Activated T-helper 17 cell treated with anti-CD3 and anti-CD28 coated beads, Interleukin-2, amount 50 U/mL, for 72 hours (primary cell): ENCODE measurements around the gene LMOD2. TPM values are rescaled to one million over a fixed set of nuclear protein-coding genes. Genes with fewer than 3 reads are reported as not detected.
"Not testable (repeated sequence)": the region's sequence is repeated elsewhere in the genome, so short reads cannot be mapped to it uniquely, and the experiment has no call there.

Experiments used
- ATAC-seq: fragments of 150-1000 bp; cut with Tn5 transposase; replicated peaks from 2 replicates; pipeline ENCODE4 v1.10.0; 2021; ENCODE audit warnings: mild to moderate bottlenecking, moderate library complexity
- H3K27ac Mint-ChIP-seq: one replicate; pipeline ENCODE4 v1.8.0; 2022; ENCODE audit warnings: mixed read lengths
- H3K27me3 Mint-ChIP-seq: one replicate; pipeline ENCODE4 v1.8.0; 2022; ENCODE audit warnings: mixed read lengths
- H3K36me3 Mint-ChIP-seq: one replicate; pipeline ENCODE4 v1.8.0; 2022; ENCODE audit warnings: low read depth, mild to moderate bottlenecking, mixed read lengths
- H3K4me1 Mint-ChIP-seq: one replicate; pipeline ENCODE4 v1.8.0; 2022; ENCODE audit warnings: mixed read lengths
- H3K4me3 Mint-ChIP-seq: one replicate; pipeline ENCODE4 v1.8.0; 2022; ENCODE audit warnings: mild to moderate bottlenecking, mixed read lengths
- H3K9me3 Mint-ChIP-seq: one replicate; pipeline ENCODE4 v1.8.0; 2022; ENCODE audit warnings: mixed read lengths
- total RNA-seq, 2 donors: library from RNA; stranded (reverse); gene quantifications; one replicate each; pipeline ENCODE4 v1.2.3, GENCODE V29; 2022

The LMOD2 gene
- total RNA-seq, 2 donors from 2014 or later = not detected

DNA sequence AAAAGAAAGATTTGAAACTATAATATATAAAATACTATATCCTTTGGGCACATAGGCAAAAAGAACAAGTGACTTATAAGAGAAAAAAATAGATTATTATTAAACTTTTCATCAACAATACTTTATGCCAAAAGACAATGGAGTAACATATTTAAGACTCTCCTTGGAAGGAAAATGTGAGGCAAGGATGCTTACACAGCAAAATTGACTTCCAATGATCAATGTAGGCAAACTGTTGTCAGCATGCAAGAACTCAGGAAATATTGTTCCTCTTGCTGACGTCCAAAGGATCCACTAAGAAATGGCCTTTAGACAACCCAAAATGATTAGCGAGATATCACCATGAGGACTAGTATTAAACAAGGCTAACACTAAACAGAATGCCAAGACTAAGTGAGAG lies 22.9 kb upstream of the LMOD2 start:
- Mint-ChIP-seq H3K4me3 (no peak overlapping the region), H3K9me3 (no peaks in the 10 kb centered on the region), H3K27me3 (peaks cover 12% of the 10 kb centered on the region), H3K36me3 (no peaks in the 10 kb centered on the region), H3K27ac (no peak overlapping the region), H3K4me1 (no peaks in the 10 kb centered on the region)
- ATAC-seq = no peak

DNA sequence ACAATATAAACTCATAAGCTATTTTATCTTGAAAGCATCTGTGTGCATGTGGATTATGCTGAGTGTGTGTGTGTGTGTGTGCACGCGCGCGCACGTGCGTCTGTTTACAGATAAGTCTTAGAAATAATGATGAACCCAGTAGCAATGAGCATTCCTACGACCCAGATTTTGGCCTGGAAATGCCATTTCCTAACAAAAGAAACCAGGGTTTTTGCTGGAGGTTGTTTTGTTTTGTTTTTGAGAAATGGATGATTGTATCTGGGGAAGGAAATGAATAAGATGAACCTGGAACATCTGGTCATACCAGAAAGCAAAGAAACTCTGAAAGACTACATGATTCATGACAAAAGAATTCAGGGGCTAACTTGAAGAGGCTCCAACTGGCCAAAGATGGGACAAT lies 22.1 kb upstream of the LMOD2 start:
- Mint-ChIP-seq H3K36me3 (no peaks in the 10 kb centered on the region), H3K4me1 (no peaks in the 10 kb centered on the region), H3K27me3 (peaks cover 20% of the 10 kb centered on the region), H3K9me3 (no peaks in the 10 kb centered on the region), H3K27ac (no peak overlapping the region), H3K4me3 (no peak overlapping the region)
- ATAC-seq = no peak

DNA sequence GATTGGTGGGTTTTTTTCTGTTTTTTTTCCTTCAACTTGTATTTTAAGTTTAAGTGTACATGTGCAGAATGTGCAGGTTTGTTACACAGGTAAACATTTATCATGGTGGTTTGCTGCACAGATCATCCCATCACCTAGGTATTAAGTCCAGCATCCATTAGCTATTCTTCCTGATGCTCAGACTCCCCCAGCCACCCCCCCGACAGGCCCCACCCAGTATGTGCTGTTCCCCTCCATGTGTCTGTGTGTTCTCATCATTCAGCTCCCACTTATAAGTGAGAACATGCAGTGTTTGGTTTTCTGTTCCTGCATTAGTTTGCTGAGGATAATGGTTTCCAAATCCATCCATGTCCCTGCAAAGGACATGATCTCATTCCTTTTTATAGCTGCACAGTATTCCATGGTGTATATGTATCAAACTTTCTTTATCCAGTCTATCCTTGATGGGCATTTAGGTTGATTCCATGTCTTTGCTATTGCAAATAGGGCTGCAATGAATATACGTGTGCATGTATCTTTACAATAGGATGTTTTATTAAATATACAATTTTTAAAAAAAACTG lies 21.6 kb upstream of the LMOD2 start:
- not testable (repeated sequence) for H3K4me1 Mint-ChIP-seq, H3K9me3 Mint-ChIP-seq, H3K27ac Mint-ChIP-seq, ATAC-seq, H3K36me3 Mint-ChIP-seq, H3K4me3 Mint-ChIP-seq
- H3K27me3 Mint-ChIP-seq = peaks cover 21% of the 10 kb centered on the region

DNA sequence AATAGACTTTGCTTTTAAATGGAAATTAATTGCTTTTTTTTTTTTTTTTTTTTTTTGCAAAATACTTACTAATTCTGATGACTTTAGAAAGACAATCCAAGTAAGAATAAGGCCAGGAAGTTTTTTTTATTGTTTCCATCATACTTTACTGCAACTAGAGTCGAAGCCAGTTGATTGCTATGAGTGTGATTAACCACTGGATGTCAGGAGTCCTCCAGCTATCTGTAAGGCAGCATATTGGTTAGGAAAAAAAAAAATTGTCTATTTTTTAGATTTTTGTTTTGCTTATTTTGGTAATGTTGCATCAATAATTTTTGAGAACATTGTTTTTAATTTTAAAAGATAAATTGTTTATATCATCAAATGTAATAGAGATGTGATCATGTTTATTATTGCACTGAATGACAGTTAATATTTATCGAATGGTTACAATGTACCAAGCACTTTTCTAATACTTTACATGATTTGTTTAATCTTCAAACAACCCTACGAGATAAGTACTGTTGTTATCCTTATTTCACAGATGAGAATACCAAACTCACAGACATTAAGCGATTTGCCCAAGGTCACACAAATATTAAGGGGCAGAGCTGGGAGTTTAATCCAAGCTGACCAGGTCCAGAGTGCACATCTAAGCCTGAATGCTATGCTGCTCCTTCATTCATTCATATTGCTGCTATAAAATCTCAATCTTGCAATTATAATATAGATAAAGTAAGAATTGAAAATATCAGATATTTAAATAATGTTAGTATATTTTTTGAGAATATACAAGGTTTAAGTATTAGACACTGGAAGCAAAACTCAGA lies 19.9 kb upstream of the LMOD2 start:
- Mint-ChIP-seq H3K27me3 (peaks cover 15% of the 10 kb centered on the region), H3K4me1 (no peaks in the 10 kb centered on the region), H3K27ac (no peak overlapping the region), H3K9me3 (no peaks in the 10 kb centered on the region), H3K36me3 (no peaks in the 10 kb centered on the region), H3K4me3 (no peak overlapping the region)
- no peak for ATAC-seq

DNA sequence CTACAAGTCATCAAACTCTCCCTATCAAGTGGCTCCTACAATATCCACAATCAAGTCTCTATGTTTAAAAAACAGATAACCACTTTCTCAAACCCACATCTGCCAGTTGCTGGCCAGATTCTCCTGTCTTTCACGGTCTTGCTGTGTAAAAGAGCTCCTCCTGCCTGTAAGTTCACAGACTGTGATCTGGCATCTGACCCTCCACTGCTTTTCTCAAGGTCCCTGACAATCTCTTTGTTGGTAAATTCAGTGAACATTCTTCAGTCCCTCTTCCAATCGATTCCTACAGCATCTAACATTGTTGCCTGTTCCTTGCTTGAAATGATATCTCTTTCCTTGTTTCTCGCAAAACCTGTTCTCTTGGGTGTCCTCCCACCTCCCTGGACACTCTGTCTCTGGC lies 18.5 kb upstream of the LMOD2 start:
- Mint-ChIP-seq H3K27me3 (peaks cover 24% of the 10 kb centered on the region), H3K9me3 (no peaks in the 10 kb centered on the region), H3K4me1 (no peaks in the 10 kb centered on the region), H3K27ac (no peak overlapping the region), H3K36me3 (no peaks in the 10 kb centered on the region), H3K4me3 (no peak overlapping the region)
- no peak for ATAC-seq

DNA sequence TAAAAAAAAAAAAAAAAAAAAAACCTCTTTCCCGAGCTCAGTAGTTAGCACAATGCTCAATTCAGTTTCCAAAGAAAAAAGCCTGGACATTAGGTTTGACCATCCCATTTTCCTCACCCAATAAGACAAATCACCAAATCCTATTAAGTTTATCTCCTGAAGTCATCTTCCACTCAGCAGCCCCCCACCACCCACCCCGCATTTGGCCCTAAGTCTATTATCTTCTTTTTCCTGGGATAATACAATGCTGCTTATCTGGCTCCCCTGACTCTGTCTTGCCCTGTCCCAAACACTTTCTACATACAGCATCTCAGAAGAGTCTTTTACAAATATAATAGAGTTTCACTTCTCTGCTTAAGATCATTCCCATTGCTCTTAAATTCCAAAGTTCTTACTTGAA lies 17.8 kb upstream of the LMOD2 start:
- no peak for ATAC-seq

DNA sequence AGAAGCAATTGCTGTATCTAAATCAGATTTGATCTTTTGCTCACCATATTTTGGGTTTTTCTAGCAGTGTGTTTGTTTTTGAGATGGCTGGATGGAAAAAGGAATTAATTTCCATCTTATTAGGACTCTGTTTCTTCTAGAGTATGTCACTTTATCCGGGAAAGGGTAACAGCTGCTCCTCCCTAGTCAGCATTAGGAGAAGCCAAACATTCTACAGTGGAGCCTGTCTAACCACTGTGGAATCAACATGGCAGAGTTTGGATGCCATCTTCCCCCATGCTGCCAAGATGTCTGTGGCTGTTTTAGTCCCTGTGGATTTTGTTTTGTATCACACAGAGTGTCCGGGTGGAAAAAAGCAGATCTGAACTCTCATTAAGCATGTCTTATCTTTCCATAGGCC lies 16.0 kb upstream of the LMOD2 start:
- Mint-ChIP-seq H3K9me3 (no peaks in the 10 kb centered on the region), H3K27ac (no peak overlapping the region), H3K4me1 (no peaks in the 10 kb centered on the region), H3K4me3 (no peak overlapping the region), H3K27me3 (peaks cover 35% of the 10 kb centered on the region), H3K36me3 (no peaks in the 10 kb centered on the region)
- ATAC-seq = no peak

More for the DNA sequence above, 17.8 kb upstream of the LMOD2 start:
- Mint-ChIP-seq H3K4me3 (no peak overlapping the region), H3K27me3 (peaks cover 24% of the 10 kb centered on the region), H3K27ac (no peak overlapping the region), H3K36me3 (no peaks in the 10 kb centered on the region), H3K9me3 (no peaks in the 10 kb centered on the region), H3K4me1 (no peaks in the 10 kb centered on the region)

DNA sequence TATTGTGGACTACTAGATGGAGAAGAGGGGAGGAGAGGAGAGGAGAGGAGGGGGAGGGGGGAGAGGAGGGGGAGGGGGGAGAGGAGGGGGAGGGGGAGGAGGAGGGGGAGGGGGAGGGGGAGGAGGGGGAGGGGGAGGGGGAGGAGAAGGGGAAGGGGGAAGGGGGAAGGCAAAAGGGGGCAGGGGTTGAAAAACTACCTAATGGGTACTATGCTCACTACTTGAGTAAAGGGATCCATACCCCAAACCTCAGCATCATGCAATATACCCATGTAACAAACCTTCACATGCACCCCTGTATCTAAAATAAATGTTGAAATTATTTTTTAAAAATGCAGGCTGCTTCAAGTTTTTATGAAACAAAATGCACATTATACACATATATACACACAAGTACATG lies 15.1 kb upstream of the LMOD2 start:
- Mint-ChIP-seq H3K27ac (no peak overlapping the region), H3K27me3 (peaks cover 38% of the 10 kb centered on the region), H3K4me3 (no peak overlapping the region), H3K9me3 (no peaks in the 10 kb centered on the region), H3K4me1 (no peaks in the 10 kb centered on the region), H3K36me3 (no peaks in the 10 kb centered on the region)
- ATAC-seq = no peak

DNA sequence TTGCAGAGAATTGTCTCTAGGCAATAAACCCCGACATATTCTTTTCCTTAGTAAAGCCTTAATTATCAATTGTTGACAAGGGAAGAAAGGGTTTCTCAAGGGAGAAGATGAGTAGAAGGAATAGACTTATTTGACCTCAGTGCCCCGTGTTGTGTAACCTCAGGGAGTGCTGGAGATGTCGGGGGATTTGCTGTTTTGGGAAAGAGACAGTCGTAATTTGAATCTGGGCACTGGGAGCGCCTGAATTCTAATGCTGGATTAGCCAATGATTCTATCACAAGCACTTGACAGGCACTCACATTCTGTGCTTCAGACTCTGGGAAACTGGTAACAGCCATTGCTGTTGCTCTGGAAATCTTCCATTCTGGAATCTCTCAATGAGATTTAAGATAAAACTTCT lies 13.8 kb upstream of the LMOD2 start:
- H3K4me1 Mint-ChIP-seq = no peaks in the 10 kb centered on the region
- no peak overlapping the region for H3K27ac Mint-ChIP-seq
- no peaks in the 10 kb centered on the region for H3K36me3 Mint-ChIP-seq
- peaks cover 40% of the 10 kb centered on the region for H3K27me3 Mint-ChIP-seq
- no peak for ATAC-seq
- no peak overlapping the region for H3K4me3 Mint-ChIP-seq
- no peaks in the 10 kb centered on the region for H3K9me3 Mint-ChIP-seq

DNA sequence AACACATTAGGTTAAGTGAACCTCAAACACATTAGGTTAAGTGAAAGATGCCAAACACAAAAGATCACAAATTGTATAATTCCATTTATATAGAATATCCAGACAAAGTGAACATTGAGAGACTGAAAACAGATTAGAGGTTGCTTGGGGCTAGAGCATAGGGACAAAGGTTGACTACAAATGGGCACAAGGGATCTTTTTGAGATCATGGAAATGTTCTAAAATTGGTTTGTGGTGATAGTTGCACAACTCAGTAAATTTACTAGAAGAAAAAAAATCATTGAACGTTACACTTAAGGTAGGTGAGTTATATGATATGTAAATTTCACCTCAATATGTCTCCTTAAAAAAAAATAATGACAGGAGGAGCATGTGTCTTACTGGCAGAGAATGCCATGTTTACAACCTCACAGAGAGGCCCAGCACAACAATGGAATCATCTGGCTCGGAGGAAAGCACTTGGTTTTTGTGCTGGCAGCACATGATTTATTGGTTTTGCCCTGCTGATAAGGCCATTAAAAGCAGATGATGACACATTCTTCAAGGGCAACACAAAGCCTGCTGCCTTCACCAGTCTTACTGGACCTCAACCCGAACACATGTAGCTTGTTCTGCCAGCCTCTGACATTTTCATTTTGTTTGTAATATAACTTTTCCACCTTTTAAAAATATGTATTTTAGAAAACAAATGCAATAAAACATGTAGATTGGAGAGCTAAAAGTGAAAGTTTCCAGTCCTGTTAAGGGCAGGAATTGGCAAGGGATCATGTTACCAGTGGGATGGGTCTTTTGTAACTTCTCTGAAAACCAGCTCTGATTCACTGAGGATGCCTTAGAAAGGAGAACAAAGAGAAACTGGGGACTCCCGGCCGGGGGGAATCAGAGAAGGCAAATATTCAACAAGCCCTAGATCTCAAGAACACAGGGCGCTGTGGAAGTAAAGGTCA lies 11.9 kb upstream of the LMOD2 start:
- no peak for ATAC-seq
- H3K4me1 Mint-ChIP-seq = no peaks in the 10 kb centered on the region
- no peak overlapping the region for H3K4me3 Mint-ChIP-seq
- H3K27me3 Mint-ChIP-seq = peaks cover 26% of the 10 kb centered on the region
- no peaks in the 10 kb centered on the region for H3K9me3 Mint-ChIP-seq
- H3K27ac Mint-ChIP-seq = no peak overlapping the region
- no peaks in the 10 kb centered on the region for H3K36me3 Mint-ChIP-seq

DNA sequence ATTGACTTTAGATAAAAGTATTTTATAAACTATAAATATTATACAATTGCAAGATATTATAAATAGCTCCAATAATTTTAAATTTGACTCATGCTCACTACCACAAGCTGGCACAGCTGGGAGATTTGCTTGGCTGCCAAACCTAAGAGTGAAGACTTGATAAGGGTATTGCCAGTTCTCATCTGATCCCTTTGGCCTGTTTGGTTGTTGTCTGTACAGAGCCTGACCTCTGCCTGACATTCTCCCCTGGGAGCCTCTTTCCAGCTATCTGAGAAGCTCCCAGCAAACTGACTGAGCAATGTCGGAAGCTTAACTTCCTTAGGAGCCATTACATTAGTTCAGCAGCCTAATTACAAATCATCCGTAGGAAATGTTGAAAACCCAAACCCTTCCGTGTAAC lies 10.2 kb upstream of the LMOD2 start:
- peaks cover 27% of the 10 kb centered on the region for H3K27me3 Mint-ChIP-seq
- ATAC-seq = no peak
- H3K4me3 Mint-ChIP-seq = no peak overlapping the region
- H3K4me1 Mint-ChIP-seq = no peaks in the 10 kb centered on the region
- H3K36me3 Mint-ChIP-seq = no peaks in the 10 kb centered on the region
- H3K27ac Mint-ChIP-seq = no peak overlapping the region
- no peaks in the 10 kb centered on the region for H3K9me3 Mint-ChIP-seq

DNA sequence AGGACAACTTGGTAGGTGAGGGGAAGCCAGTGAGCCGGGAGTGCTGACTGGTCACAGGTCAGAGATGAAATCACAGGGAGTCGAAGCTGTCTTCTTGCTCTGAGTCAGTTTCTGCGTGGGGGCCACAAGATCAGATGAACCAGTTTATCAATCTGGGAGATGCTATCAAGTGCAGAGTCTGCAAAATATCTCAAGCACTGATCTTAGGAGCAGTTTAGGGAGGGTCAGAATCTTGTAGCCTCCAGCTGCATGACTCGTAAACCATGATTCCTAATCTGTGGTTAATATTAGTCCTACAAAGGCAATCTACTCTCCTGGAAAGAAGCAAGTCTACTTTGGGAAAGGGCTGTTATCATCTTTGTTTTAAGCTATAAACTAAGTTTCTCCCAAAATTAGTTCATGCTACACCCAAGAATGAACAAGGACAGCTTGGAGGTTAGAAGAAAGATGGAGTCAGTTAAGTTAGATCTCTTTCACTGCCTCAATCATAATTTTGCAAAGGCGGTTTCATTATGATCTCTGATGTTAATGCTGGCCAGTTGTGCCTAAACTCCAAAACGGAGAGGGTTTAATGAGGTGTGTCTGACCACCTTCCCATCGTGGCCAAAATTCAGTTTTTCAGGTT lies 8.4 kb upstream of the LMOD2 start:
- H3K27ac Mint-ChIP-seq = no peak overlapping the region
- no peaks in the 10 kb centered on the region for H3K36me3 Mint-ChIP-seq
- no peaks in the 10 kb centered on the region for H3K9me3 Mint-ChIP-seq
- H3K4me1 Mint-ChIP-seq = no peaks in the 10 kb centered on the region
- H3K27me3 Mint-ChIP-seq = peaks cover 21% of the 10 kb centered on the region
- no peak overlapping the region for H3K4me3 Mint-ChIP-seq
- ATAC-seq = no peak

DNA sequence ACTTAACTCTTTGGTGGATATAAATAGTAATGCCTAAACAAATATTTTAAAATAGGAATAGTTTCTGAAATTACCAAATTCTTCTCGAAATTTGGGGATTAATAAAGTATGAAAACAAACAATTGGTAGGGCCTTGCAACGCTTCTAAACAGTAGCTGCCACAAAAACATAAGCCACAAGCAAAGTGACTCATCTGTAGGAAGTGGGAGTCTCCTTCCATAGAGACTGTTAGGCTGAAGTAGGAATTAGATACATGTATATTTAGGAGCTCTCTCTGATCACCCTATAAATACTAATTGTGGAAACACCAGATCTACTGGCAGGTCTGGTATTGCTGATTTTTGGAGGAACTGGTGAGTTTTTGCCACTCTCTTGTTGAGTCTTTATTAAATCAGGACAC lies 5.7 kb upstream of the LMOD2 start:
- H3K4me3 Mint-ChIP-seq = no peak overlapping the region
- H3K27me3 Mint-ChIP-seq = peaks cover 9% of the 10 kb centered on the region
- no peaks in the 10 kb centered on the region for H3K4me1 Mint-ChIP-seq
- no peaks in the 10 kb centered on the region for H3K9me3 Mint-ChIP-seq
- no peak overlapping the region for H3K27ac Mint-ChIP-seq
- no peaks in the 10 kb centered on the region for H3K36me3 Mint-ChIP-seq
- ATAC-seq = no peak

DNA sequence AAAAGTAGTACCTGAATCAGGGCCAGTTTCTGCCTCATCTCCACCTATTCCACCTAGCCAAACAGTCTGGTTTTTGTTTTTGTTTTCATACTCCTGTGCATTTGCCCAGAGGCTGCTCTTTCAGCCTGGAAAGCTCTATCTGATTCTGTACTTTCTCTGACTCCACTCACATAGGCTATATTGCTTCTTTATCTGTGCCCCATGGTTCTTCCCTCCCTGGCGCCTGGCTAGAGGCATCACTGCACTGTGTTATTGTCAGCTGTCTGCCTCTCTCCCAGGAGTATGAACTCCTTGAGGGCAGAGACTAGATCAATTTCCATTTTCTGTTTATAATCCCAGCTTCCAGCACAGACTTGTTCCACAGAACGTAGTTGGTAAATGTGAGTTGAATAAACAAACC lies 5.1 kb upstream of the LMOD2 start:
- no peaks in the 10 kb centered on the region for H3K36me3 Mint-ChIP-seq
- no peak overlapping the region for H3K27ac Mint-ChIP-seq
- peaks cover 7% of the 10 kb centered on the region for H3K27me3 Mint-ChIP-seq
- no peaks in the 10 kb centered on the region for H3K9me3 Mint-ChIP-seq
- H3K4me3 Mint-ChIP-seq = no peak overlapping the region
- ATAC-seq = no peak
- no peaks in the 10 kb centered on the region for H3K4me1 Mint-ChIP-seq
